GDM1 (cell line): ENCODE results near the gene MYO5A.

Experiments
- DNase-seq: peaks from one replicate; lab custom pipeline; 2025; lab: John Stamatoyannopoulos, UW

Gene MYO5A

DNA sequence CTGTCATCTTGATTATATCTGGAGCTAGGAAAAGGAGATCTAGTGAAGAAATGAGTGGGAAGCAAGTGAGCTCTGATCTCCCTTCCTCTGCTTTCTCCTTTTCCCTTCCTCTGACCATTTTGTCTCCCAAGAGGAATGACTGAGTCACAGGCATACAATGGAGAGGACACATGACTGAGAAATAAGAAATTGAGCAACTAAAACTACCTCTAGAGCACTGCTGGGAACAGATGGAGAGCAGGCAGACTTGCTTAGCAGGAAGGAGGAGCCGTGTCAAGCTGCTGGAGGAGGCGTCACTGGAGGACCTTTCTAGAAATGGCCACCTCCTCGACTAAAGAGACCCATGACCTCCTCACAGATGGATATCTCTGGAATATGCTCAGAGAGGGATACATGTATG, 166.2 kb downstream of the MYO5A start:
- no peak for DNase-seq

- DNase-seq, result no peak
Observed at GRCh38 chr15:52361975-52362494, 166.6 kb downstream of the MYO5A start.

- no peak for DNase-seq
Observed at GRCh38 chr15:52361494-52361893, 167.2 kb downstream of the MYO5A start.

- DNase-seq, result no peak
Observed at GRCh38 chr15:52360229-52361203, 168.2 kb downstream of the MYO5A start.

DNA sequence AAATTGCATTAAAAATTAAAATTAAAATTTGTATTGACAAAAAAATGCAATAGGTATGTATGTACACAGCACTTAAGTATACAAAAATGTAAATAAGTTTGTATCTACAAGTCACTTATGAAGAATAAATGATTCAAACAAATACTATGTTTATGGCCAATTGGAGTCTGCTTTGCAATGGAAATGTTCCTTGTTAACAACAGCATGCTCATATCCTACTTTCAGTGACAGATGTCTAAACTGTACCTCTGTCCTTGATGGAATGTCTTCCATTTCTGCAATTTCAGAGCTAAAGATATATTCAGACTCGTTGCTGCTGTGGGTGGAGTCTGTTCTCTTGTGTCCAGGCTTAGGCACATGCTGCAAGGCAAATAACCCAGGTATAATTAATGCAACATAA, 169.0 kb downstream of the MYO5A start:
- no peak for DNase-seq

DNA sequence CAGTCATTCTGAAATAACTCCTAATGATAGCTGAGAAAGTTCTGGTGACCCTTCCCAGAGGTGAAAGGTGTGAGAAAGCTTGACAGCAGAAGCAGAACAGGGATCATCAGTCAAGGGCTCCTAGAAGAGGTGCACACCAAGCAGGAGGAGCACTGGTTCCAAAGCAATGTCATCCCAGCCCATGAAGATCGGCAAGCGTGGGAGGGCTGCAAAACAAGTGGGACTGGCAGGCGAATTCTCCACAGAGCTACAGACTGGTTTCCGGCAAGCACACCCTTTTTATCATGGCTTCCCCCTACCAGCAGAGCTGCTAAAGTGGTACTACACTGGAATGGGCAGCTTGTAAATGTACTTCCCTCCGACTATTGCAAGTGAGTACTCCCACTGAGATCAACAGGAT, 170.7 kb downstream of the MYO5A start:
- DNase-seq, result no peak

DNA sequence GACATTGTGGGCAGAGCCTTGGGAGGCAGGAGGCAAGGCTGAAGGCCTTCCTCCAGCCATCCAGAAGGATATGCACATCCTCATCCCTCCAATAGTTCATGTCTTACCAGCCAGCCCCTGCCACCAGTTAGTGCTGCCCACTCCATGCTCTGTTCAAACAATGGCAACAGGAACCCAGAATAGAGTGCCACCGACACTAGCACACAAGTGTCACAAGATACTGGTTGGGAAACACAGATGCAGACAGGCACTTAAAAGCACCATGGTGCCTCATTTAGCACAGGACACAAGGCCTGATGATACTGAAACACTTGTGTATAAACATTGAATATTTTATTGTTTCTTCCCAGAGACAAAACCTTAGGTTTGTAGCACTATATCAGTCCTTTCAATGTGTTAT, 176.6 kb downstream of the MYO5A start:
- DNase-seq, result no peak

GRCh38 chr15:52351206-52351908, 177.3 kb downstream of the MYO5A start:
- no peak for DNase-seq

DNA sequence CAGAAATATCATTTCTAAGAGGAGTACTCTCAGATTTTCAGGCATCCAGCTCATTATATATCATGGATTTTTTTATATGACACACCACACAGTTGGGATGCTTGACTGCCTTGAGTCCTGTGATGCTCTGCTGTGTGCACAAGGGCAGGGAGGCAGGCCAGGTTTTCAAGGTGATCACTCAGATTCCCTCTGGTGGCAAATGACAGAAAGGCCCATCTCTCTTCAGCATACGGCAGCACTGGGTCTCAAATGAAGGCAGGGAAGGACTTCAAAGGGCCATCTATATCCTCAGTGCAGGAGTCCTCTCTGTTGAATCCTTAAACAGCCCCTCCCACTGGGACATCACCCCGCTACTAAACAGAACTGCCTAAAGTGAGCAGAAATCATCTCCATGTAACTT, 178.3 kb downstream of the MYO5A start:
- no peak for DNase-seq

- DNase-seq, result no peak
Observed at GRCh38 chr15:52349052-52349700, 179.5 kb downstream of the MYO5A start.

DNA sequence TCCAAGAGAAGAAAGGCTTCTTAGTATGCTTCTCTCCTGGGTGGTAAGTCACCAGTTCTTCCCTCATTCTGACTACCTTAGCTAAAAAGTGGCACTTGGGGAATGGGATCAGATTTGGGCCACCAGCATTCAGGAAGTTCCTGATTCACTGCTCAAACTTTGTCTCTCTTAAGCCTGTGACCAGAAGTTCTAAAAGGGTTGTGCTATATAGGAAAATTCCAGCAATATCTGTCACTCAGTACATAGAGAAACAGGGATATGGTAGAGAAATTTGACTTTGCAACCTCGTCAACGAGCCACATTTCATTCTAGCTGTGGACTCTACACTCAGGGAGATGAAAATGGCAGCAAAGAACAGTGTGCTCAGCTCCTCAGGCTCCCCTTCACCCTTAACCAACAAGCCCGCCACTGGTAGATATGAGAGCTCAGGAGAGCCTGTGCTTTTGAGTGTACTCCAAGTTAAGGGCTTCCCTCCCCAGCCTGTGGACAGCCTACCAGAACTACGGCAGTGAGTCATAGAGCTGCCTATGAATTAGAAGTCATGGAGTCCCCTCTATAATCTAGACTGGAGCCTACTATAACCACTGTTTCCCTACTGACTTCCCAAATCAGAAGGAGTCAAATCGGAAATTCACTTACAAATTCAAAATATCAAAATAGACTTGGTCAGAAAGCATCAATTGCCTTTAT, 180.5 kb downstream of the MYO5A start:
- DNase-seq, result no peak

DNA sequence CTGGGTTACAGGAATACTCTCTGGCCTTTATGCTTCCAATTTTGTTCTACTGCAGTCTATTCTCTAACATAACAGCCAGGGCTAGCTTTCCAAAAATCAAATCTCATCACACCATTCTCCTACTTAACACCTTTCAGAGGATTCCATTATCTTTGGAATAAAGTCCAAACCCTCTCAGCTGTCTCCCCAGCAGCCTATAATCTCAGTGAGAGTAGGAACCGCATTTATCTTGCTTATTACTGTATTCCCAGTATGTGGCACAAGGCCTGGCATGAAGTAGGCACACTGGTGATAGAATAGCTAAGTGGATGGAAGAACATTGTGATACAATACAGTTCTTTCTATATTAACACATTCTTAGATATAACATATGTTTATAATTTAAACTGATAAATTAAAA, 184.1 kb downstream of the MYO5A start:
- DNase-seq, result no peak

- DNase-seq, result no peak
Observed at GRCh38 chr15:52343831-52344230, 184.8 kb downstream of the MYO5A start.

GRCh38 chr15:52340093-52340492, 188.6 kb downstream of the MYO5A start:
- no peak for DNase-seq

GRCh38 chr15:52338891-52339290, 189.8 kb downstream of the MYO5A start:
- DNase-seq, result no peak

DNA sequence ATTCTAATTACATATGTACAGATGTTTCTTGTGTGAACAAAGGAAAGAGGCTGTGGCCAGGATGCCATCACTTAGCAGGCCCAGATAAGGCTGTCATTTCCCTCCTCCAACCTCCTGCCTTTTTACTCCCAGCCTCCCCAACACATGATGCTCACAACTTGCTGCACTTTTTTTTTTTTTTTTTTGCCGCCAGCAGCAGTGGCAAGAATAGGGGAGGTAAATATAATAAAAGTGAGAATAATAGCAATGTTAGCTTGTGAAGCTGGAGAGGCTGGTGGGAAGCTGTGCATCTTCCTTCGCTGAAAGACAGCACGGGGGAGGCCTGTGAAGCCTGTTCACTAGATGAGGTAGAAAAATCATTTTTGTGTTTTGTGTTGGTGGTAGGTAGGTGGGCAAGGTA, 190.6 kb downstream of the MYO5A start:
- DNase-seq, result no peak

DNA sequence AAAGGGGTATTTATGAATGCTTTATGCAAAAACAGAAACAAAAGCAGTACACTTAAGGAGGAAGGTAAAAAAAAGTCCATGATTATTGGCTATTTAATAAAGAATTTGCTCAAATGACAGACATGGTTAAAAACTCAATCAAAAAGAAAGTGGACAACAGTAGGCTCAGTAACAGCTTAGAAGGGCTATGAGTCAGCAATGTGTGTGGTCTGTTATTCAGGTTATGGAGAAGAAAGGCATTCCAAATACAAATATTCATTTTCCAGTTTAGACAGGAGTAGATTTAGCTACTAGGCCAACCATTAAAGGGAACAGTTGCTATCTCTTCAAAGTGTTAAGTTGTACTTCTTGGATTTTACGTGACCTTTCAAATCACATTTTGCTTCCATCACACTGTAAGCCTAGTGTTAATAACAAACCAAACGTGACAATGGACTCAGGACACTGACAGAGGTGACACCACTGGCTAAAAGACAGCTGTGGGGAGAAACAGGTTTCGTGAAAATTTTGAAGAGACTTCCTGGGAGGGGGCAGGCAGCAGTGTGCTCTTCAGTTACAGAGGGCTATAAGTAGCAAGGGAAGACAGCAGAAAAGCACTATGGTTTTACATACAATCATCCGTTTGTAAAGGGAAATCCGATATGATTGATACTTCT, 191.4 kb downstream of the MYO5A start:
- DNase-seq, result no peak

DNA sequence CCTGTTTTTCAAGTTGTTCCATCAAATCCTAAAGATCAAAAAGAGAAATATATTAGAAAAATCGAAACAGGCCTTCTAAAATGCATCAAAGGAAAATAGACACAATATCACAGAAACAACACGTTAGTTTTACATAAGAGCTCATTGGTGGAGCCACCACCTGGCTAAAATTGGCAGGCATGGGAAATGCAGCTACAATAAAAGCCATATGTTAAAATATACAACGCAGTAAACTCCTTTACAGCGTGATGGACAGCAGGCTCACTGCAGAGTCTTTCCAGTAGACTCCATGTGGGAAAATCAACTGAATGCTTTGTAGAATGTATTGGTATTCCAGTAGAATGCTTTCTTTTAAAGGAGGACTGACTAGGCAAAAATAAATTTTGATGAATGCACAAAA, 192.2 kb downstream of the MYO5A start:
- DNase-seq, result no peak

DNA sequence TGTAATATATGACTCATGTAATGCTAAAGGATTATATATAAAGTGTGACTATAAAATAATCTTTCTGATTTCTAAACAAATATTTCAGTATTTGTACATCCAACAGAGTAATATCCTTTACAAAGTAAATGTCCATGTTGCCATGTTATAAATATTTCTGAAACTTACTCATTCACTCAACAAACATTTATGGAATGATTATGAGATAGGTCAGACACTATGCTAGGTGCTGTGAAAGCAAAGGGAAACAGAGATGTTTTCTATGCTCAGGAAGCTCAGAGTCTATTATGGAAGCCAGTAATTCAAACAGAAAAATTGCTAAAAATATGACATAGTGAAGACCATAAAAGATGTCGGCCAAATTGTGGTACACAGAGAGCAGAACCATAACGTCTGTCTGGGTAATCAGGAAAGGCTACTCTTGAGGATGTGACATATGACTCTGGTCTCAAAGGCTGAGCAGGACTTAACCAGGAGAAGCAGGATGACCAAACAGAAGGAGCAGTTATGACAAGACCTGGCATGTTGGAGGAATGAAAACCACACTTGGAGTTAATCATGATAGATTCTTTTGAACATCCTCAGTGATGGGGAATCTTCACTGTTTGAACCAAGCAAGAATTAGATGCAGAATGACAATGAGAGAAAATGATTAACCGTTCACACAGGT, 194.1 kb downstream of the MYO5A start:
- DNase-seq, result no peak

DNA sequence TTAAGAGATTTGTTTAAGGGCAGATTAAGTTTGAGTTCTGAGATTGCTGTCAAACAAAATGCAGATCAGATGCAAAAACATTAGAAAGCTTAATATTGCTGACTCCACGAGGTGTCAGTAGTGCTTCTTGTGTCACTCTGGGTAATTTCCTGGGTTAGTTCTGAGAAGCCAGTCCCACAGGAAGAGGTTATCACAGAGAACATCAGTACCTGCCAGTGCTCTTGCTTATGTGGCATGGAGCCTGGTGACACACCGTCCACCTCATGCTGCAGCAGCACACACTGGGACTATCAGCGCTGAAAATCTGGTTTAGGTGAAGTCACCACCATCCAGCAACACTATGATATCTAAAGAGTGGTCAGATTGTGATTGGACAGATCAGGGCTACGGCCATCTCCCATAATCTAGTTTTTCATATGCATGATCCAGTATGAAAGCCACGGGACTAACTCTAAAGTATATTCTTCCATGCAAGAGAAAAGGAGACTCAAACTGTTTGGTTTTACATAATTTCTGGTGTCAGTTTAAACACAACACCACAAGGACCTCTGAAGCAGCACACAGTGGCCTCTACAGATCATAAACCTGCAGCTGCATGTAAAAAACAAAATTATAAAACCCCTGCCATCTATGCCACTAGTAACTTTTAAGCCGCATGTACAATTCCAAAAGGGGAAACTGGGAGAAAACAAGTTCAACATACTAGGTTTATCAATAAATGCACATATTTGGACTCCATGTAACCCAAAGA, 197.0 kb downstream of the MYO5A start:
- peak; percentile 40 for DNase-seq
